ENCODE data around the gene PPP2R2C.

The PPP2R2C gene

GRCh38 chr4:6422866-6423265 is 49.5 kb downstream of the PPP2R2C start:
- Histone ChIP-seq H3K27me3 (ENCODE audit: insufficient read depth, low read length) (peaks cover 52% of the 10 kb centered on the region), H3K36me3 (ENCODE audit: insufficient read depth, low read length) (no peaks in the 10 kb centered on the region), H3K4me1 (ENCODE audit: control insufficient read depth, insufficient read depth, low read length, unreplicated experiment) (no peaks in the 10 kb centered on the region), H2AFZ (ENCODE audit: low read length, unreplicated experiment) (no peak overlapping the region), H3K4me3 (ENCODE audit: low read depth, low read length) (no peak overlapping the region), H3K79me2 (ENCODE audit: control insufficient read depth, insufficient read depth, low read length, unreplicated experiment) (no peaks in the 10 kb centered on the region), H3K27ac (ENCODE audit: low read depth, low read length) (no peak overlapping the region)

- H3K79me2 ChIP-seq (ENCODE audit: control insufficient read depth, insufficient read depth, low read length, unreplicated experiment) = no peaks in the 10 kb centered on the region
- H3K4me1 ChIP-seq (ENCODE audit: control insufficient read depth, insufficient read depth, low read length, unreplicated experiment) = no peaks in the 10 kb centered on the region
- H3K36me3 ChIP-seq (ENCODE audit: insufficient read depth, low read length) = no peaks in the 10 kb centered on the region
- no peak overlapping the region for H3K4me3 ChIP-seq (ENCODE audit: low read depth, low read length)
- no peak overlapping the region for H2AFZ ChIP-seq (ENCODE audit: low read length, unreplicated experiment)
- peaks cover 52% of the 10 kb centered on the region for H3K27me3 ChIP-seq (ENCODE audit: insufficient read depth, low read length)
- no peak overlapping the region for H3K27ac ChIP-seq (ENCODE audit: low read depth, low read length)
Observed at GRCh38 chr4:6422105-6422504, 50.3 kb downstream of the PPP2R2C start.

- no peak overlapping the region for H3K4me3 ChIP-seq (ENCODE audit: low read depth, low read length)
Observed at GRCh38 chr4:6421397-6421796, 51.0 kb downstream of the PPP2R2C start.

GRCh38 chr4:6420972-6421371 is 51.4 kb downstream of the PPP2R2C start:
- H2AFZ ChIP-seq (ENCODE audit: low read length, unreplicated experiment) = no peak overlapping the region
- no peaks in the 10 kb centered on the region for H3K79me2 ChIP-seq (ENCODE audit: control insufficient read depth, insufficient read depth, low read length, unreplicated experiment)
- no peak overlapping the region for H3K27ac ChIP-seq (ENCODE audit: low read depth, low read length)
- no peak overlapping the region for H3K4me3 ChIP-seq (ENCODE audit: low read depth, low read length)
- H3K4me1 ChIP-seq (ENCODE audit: control insufficient read depth, insufficient read depth, low read length, unreplicated experiment) = no peaks in the 10 kb centered on the region
- peaks cover 52% of the 10 kb centered on the region for H3K27me3 ChIP-seq (ENCODE audit: insufficient read depth, low read length)
- H3K36me3 ChIP-seq (ENCODE audit: insufficient read depth, low read length) = no peaks in the 10 kb centered on the region

More at GRCh38 chr4:6421397-6421796, 51.0 kb downstream of the PPP2R2C start:
- Histone ChIP-seq H2AFZ (ENCODE audit: low read length, unreplicated experiment) (no peak overlapping the region), H3K4me1 (ENCODE audit: control insufficient read depth, insufficient read depth, low read length, unreplicated experiment) (no peaks in the 10 kb centered on the region), H3K27ac (ENCODE audit: low read depth, low read length) (no peak overlapping the region), H3K36me3 (ENCODE audit: insufficient read depth, low read length) (no peaks in the 10 kb centered on the region), H3K79me2 (ENCODE audit: control insufficient read depth, insufficient read depth, low read length, unreplicated experiment) (no peaks in the 10 kb centered on the region), H3K27me3 (ENCODE audit: insufficient read depth, low read length) (peaks cover 52% of the 10 kb centered on the region)

GRCh38 chr4:6420036-6420435 is 52.4 kb downstream of the PPP2R2C start:
- Histone ChIP-seq H3K36me3 (ENCODE audit: insufficient read depth, low read length) (no peaks in the 10 kb centered on the region), H3K27me3 (ENCODE audit: insufficient read depth, low read length) (peaks cover 53% of the 10 kb centered on the region), H3K4me3 (ENCODE audit: low read depth, low read length) (no peak overlapping the region), H3K79me2 (ENCODE audit: control insufficient read depth, insufficient read depth, low read length, unreplicated experiment) (no peaks in the 10 kb centered on the region), H3K4me1 (ENCODE audit: control insufficient read depth, insufficient read depth, low read length, unreplicated experiment) (no peaks in the 10 kb centered on the region), H2AFZ (ENCODE audit: low read length, unreplicated experiment) (no peak overlapping the region), H3K27ac (ENCODE audit: low read depth, low read length) (no peak overlapping the region)

GRCh38 chr4:6419452-6420028 is 52.9 kb downstream of the PPP2R2C start:
- no peak overlapping the region for H3K27ac ChIP-seq (ENCODE audit: low read depth, low read length)
- peaks cover 53% of the 10 kb centered on the region for H3K27me3 ChIP-seq (ENCODE audit: insufficient read depth, low read length)
- H3K79me2 ChIP-seq (ENCODE audit: control insufficient read depth, insufficient read depth, low read length, unreplicated experiment) = no peaks in the 10 kb centered on the region
- H3K36me3 ChIP-seq (ENCODE audit: insufficient read depth, low read length) = no peaks in the 10 kb centered on the region
- no peak overlapping the region for H3K4me3 ChIP-seq (ENCODE audit: low read depth, low read length)
- no peaks in the 10 kb centered on the region for H3K4me1 ChIP-seq (ENCODE audit: control insufficient read depth, insufficient read depth, low read length, unreplicated experiment)
- no peak overlapping the region for H2AFZ ChIP-seq (ENCODE audit: low read length, unreplicated experiment)

- no peak overlapping the region for H3K27ac ChIP-seq (ENCODE audit: low read depth, low read length)
- peaks cover 53% of the 10 kb centered on the region for H3K27me3 ChIP-seq (ENCODE audit: insufficient read depth, low read length)
- H2AFZ ChIP-seq (ENCODE audit: low read length, unreplicated experiment) = no peak overlapping the region
- no peaks in the 10 kb centered on the region for H3K36me3 ChIP-seq (ENCODE audit: insufficient read depth, low read length)
- no peaks in the 10 kb centered on the region for H3K79me2 ChIP-seq (ENCODE audit: control insufficient read depth, insufficient read depth, low read length, unreplicated experiment)
- no peak overlapping the region for H3K4me3 ChIP-seq (ENCODE audit: low read depth, low read length)
- no peaks in the 10 kb centered on the region for H3K4me1 ChIP-seq (ENCODE audit: control insufficient read depth, insufficient read depth, low read length, unreplicated experiment)
Observed at GRCh38 chr4:6418193-6418755, 54.1 kb downstream of the PPP2R2C start.

- peaks cover 60% of the 10 kb centered on the region for H3K27me3 ChIP-seq (ENCODE audit: insufficient read depth, low read length)
- H3K4me1 ChIP-seq (ENCODE audit: control insufficient read depth, insufficient read depth, low read length, unreplicated experiment) = no peaks in the 10 kb centered on the region
- H3K4me3 ChIP-seq (ENCODE audit: low read depth, low read length) = no peak overlapping the region
- no peaks in the 10 kb centered on the region for H3K79me2 ChIP-seq (ENCODE audit: control insufficient read depth, insufficient read depth, low read length, unreplicated experiment)
- H3K36me3 ChIP-seq (ENCODE audit: insufficient read depth, low read length) = no peaks in the 10 kb centered on the region
- no peak overlapping the region for H3K27ac ChIP-seq (ENCODE audit: low read depth, low read length)
- H2AFZ ChIP-seq (ENCODE audit: low read length, unreplicated experiment) = no peak overlapping the region
Observed at GRCh38 chr4:6417516-6418050, 54.8 kb downstream of the PPP2R2C start.

GRCh38 chr4:6416518-6417286 is 55.7 kb downstream of the PPP2R2C start:
- Histone ChIP-seq H3K27ac (ENCODE audit: low read depth, low read length) (no peak overlapping the region), H2AFZ (ENCODE audit: low read length, unreplicated experiment) (no peak overlapping the region), H3K36me3 (ENCODE audit: insufficient read depth, low read length) (no peaks in the 10 kb centered on the region), H3K4me1 (ENCODE audit: control insufficient read depth, insufficient read depth, low read length, unreplicated experiment) (no peaks in the 10 kb centered on the region), H3K27me3 (ENCODE audit: insufficient read depth, low read length) (peaks cover 65% of the 10 kb centered on the region), H3K79me2 (ENCODE audit: control insufficient read depth, insufficient read depth, low read length, unreplicated experiment) (no peaks in the 10 kb centered on the region), H3K4me3 (ENCODE audit: low read depth, low read length) (no peak overlapping the region)

GRCh38 chr4:6415031-6415705 is 57.2 kb downstream of the PPP2R2C start:
- Histone ChIP-seq H3K4me1 (ENCODE audit: control insufficient read depth, insufficient read depth, low read length, unreplicated experiment) (no peaks in the 10 kb centered on the region), H3K36me3 (ENCODE audit: insufficient read depth, low read length) (no peaks in the 10 kb centered on the region), H2AFZ (ENCODE audit: low read length, unreplicated experiment) (no peak overlapping the region), H3K27me3 (ENCODE audit: insufficient read depth, low read length) (peaks cover 64% of the 10 kb centered on the region), H3K4me3 (ENCODE audit: low read depth, low read length) (no peak overlapping the region), H3K79me2 (ENCODE audit: control insufficient read depth, insufficient read depth, low read length, unreplicated experiment) (no peaks in the 10 kb centered on the region), H3K27ac (ENCODE audit: low read depth, low read length) (no peak overlapping the region)
